C4-2B (cell line): ENCODE data around the gene STK11.

Experiments
- ZFX ChIP-seq: fragments of 450-650 bp; IDR thresholded peaks from 2 replicates; pipeline ENCODE4 v1.6.1; 2017
- TF ChIP-seq, protein P1 (sequence below): fragments of 450-650 bp; conservative IDR thresholded peaks from 2 replicates; pipeline ENCODE4 v1.5.1; 2017; ENCODE audit warnings: mild to moderate bottlenecking

- TF ChIP-seq, protein P1, sequence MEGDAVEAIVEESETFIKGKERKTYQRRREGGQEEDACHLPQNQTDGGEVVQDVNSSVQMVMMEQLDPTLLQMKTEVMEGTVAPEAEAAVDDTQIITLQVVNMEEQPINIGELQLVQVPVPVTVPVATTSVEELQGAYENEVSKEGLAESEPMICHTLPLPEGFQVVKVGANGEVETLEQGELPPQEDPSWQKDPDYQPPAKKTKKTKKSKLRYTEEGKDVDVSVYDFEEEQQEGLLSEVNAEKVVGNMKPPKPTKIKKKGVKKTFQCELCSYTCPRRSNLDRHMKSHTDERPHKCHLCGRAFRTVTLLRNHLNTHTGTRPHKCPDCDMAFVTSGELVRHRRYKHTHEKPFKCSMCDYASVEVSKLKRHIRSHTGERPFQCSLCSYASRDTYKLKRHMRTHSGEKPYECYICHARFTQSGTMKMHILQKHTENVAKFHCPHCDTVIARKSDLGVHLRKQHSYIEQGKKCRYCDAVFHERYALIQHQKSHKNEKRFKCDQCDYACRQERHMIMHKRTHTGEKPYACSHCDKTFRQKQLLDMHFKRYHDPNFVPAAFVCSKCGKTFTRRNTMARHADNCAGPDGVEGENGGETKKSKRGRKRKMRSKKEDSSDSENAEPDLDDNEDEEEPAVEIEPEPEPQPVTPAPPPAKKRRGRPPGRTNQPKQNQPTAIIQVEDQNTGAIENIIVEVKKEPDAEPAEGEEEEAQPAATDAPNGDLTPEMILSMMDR = no peak
- TF ChIP-seq ZFX = no peak
Measured at GRCh38 chr19:1162404-1163282, 42.9 kb upstream of the STK11 start.
